ENCODE data around the gene KIF26B. TPM values are rescaled to one million over a fixed set of nuclear protein-coding genes. Genes with fewer than 3 reads are reported as not detected.

Gene KIF26B
- total RNA-seq, 2 experiments from 2014 or later: not detected

GRCh38 chr1:245306628-245307410 is 152.0 kb downstream of the KIF26B start:
- Histone ChIP-seq H3K4me3 (ENCODE audit: low read depth, low read length, poor library complexity, severe bottlenecking) (no peak overlapping the region), H3K36me3 (ENCODE audit: insufficient read depth, low read length) (no peaks in the 10 kb centered on the region), H3K27ac (ENCODE audit: low read depth, low read length, poor library complexity, severe bottlenecking) (no peak overlapping the region), H3K9me3 (ENCODE audit: low read length) (no peaks in the 10 kb centered on the region), H2AFZ (ENCODE audit: low read length) (no peak overlapping the region), H3K4me1 (ENCODE audit: insufficient read depth, low read length, poor library complexity, severe bottlenecking) (no peaks in the 10 kb centered on the region), H4K20me1 (ENCODE audit: insufficient read depth, low read length) (no peaks in the 10 kb centered on the region), H3K4me2 (ENCODE audit: low read length) (no peak overlapping the region), H3K9me2 (ENCODE audit: insufficient read depth, low read length) (no peaks in the 10 kb centered on the region), H3K79me2 (ENCODE audit: insufficient read depth, low read depth, low read length) (no peaks in the 10 kb centered on the region)
- CTCF ChIA-PET (ENCODE audit: unreplicated experiment): no interaction called here
- TF ChIP-seq EZH2phosphoT487 (IDR thresholded peaks at IDR 0.05; ENCODE audit: borderline replicate concordance, low read depth, low read length): no peak
- TF ChIP-seq CTCF (conservative IDR thresholded peaks at IDR 0.05; ENCODE audit: low read length): no peak
- POLR2A ChIA-PET: interaction anchor here (0.5 to 1.1 kb wide), 5 partner anchors 8 to 158 kb away, joined by 3 to 5 read pairs (median 3); no protein-coding TSS in a partner anchor
- no TSS peak for BruUV-seq (replicated peaks)
- intact Hi-C loops (cut with micrococcal nuclease; ENCODE audit: unreplicated experiment): no loop called here
- DNase-seq (ENCODE audit: low spot score): no peak

GRCh38 chr1:245310571-245311531 is 156.1 kb downstream of the KIF26B start:
- Histone ChIP-seq H3K4me3 (ENCODE audit: low read depth, low read length, poor library complexity, severe bottlenecking) (no peak overlapping the region), H3K4me2 (ENCODE audit: low read length) (no peak overlapping the region)
- POLR2A ChIA-PET: interaction anchor here (0.6 kb wide), 1 partner anchor 279 kb away, joined by 5 read pairs; no protein-coding TSS in a partner anchor

More at GRCh38 chr1:245310571-245311531, 156.1 kb downstream of the KIF26B start:
- Histone ChIP-seq H3K9me3 (ENCODE audit: low read length) (no peaks in the 10 kb centered on the region), H3K27ac (ENCODE audit: low read depth, low read length, poor library complexity, severe bottlenecking) (no peak overlapping the region), H2AFZ (ENCODE audit: low read length) (no peak overlapping the region), H3K36me3 (ENCODE audit: insufficient read depth, low read length) (no peaks in the 10 kb centered on the region), H3K9me2 (ENCODE audit: insufficient read depth, low read length) (no peaks in the 10 kb centered on the region), H3K4me1 (ENCODE audit: insufficient read depth, low read length, poor library complexity, severe bottlenecking) (no peaks in the 10 kb centered on the region), H3K79me2 (ENCODE audit: insufficient read depth, low read depth, low read length) (no peaks in the 10 kb centered on the region), H4K20me1 (ENCODE audit: insufficient read depth, low read length) (no peaks in the 10 kb centered on the region)
- no peak for TF ChIP-seq EZH2phosphoT487 (IDR thresholded peaks at IDR 0.05; ENCODE audit: borderline replicate concordance, low read depth, low read length)
- TF ChIP-seq CTCF (conservative IDR thresholded peaks at IDR 0.05; ENCODE audit: low read length): no peak
- peak; percentile 4 for DNase-seq (ENCODE audit: low spot score)
- CTCF ChIA-PET (ENCODE audit: unreplicated experiment): interaction anchor here (0.5 to 1.7 kb wide), 2 partner anchors 40 to 154 kb away, joined by 4 to 9 read pairs; no protein-coding TSS in a partner anchor
- intact Hi-C loops (cut with micrococcal nuclease; ENCODE audit: unreplicated experiment): no loop called here
- no TSS peak for BruUV-seq (replicated peaks)

Data from OCI-LY7 (cell line).